GM19452 (cell line): Measurements from ENCODE around the gene PLA2G2D.
"Not testable (repeated sequence)": the region's sequence is repeated elsewhere in the genome, so short reads cannot be mapped to it uniquely, and the experiment has no call there.

Experiments
- ATAC-seq: cut with Tn5 transposase; IDR thresholded peaks from one replicate; pipeline ENCODE4 v1.9.1; 2021; ENCODE audit not compliant: unreplicated experiment

Gene PLA2G2D

DNA sequence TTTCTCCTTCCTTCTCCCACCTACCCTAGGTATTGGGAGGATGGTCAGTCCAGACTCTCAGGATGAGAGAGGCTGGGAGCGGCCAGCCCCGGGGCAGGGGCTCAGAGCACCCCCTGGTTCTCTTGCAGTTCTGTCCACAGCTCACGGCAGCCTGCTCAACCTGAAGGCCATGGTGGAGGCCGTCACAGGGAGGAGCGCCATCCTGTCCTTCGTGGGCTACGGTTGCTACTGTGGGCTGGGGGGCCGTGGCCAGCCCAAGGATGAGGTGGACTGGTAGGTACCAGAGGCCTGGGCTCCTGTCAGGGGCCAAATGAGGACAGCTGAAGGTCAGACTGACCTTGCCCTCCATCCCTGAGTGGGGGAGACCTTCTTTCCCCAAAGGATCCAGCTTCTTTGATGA, 24.0 kb upstream of the PLA2G2D start:
- no peak for ATAC-seq

DNA sequence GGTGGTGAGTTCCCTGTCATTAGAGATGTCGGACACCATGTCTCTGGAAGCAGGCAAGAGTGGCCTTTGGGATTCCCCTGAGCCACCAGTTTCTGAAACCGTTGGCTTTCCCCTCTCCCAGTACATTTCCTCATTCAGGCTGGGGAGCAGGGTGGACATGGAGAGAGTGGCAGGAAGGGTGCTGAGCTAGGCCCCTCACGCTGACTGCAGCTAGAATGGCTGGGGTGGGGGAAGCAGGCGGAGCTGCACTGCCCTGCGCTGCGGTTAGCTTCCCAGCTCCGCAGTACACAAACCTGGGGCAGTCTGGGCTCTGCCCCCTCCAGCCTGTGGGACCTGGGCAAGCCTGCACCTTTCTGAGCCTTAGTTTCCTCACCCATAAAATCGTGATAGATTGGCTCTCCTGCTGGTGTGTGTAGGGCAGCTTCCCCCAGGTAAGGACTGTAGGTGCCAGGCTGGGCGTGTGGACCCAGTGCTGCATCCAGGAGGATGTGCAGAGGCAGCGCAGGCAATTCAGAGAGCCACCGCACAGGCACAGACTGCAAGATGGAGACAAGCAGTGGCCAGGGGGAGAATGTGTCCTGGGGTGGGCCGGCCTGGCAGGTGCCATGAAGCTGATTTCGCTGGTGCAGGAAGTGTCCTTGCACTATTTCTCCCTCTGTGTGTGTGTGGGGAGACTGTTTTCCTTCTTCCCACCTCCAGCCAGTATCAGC, 22.8 kb upstream of the PLA2G2D start:
- no peak for ATAC-seq

GRCh38 chr1:20141466-20141865, 22.1 kb upstream of the PLA2G2D start:
- ATAC-seq, result no peak

- ATAC-seq, result no peak
Observed at GRCh38 chr1:20141001-20141400, 21.7 kb upstream of the PLA2G2D start.

DNA sequence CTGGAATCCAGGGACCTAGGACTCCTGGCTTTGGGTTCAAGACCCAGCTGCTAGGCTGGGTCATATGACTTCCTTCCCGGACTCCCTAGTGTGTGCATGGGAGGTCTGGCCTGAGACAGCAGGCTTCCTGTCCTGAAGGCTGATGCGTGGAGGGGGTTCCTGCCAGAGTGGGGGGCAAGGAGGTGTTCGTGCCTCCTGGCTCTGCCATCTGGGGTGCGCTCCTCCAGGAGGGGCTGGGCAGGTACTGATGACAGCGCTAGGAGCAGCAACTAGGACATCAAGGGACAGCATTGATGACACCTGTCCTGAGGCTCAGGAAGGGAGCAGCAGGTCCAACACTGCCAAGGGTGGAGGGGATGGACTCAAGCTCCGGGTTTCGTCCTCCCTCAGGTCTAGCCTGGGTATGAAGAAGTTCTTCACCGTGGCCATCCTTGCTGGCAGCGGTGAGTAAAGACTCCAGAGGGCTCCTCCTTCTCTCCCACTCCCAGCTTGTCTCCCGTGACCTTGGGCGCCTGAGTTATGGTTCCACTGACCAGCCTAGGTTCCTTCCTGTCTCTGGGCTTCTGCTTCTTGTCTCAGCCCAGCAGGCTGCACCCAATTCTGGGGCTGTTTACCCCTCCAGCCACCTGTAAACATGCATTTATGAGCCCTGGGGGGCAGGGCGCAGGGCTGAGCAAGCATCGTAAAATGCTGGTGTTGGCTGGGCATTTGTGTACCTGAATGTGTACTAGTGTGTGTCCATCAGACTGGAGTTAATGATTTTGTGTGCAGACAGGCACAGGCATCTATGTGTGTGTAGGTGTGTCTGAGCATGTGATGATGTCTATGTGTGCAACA, 20.7 kb upstream of the PLA2G2D start:
- no peak for ATAC-seq

- ATAC-seq, result no peak
Observed at GRCh38 chr1:20138961-20139550, 19.7 kb upstream of the PLA2G2D start, which contains the start of gene PLA2G2F. Gene PLA2G2F, plus strand, starts transcription at chr1:20139323. Its CDS starts 105 bp downstream, at chr1:20139428.

- no peak for ATAC-seq
Observed at GRCh38 chr1:20138346-20138745, 19.0 kb upstream of the PLA2G2D start.

GRCh38 chr1:20137604-20138003, 18.3 kb upstream of the PLA2G2D start:
- ATAC-seq, result no peak

- no peak for ATAC-seq
Observed at GRCh38 chr1:20137055-20137454, 17.7 kb upstream of the PLA2G2D start.

DNA sequence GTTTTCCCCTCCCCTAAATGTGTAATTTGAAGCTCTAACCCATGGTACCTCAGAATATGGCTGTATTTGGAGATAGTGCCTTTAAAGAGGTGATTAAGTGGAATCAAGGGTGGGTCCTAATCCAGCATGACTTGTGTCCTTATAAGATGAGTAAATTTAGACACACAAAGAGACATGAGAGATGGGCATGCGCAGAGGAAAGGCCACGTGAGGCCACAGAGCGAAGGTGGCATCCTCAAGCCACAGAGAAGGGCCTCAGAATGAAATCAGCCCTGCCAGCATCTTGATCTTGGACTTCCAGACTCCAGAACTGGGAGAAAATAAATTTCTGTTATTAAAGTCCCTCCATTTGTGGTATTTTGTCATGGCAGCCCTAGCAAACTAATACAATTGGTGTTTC, 16.9 kb upstream of the PLA2G2D start:
- no peak for ATAC-seq

DNA sequence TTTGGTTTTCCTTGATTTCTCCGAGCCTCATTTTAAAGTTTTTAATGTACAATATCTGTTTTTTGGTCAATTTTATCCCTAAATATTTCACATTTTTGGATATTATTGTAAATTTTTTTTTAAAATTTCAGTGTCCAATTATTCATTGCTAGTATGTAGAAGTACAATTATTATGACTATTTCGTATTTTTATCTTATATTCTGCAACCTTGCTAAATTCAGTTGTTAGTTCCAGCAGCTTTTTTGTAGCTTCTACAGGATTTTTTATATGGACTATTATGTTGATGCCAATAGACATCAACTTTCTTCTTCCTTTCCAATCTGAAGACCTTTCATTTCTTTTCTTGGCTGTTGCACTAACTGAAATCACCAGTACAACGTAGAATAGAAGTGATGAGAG, 15.7 kb upstream of the PLA2G2D start:
- no peak for ATAC-seq

DNA sequence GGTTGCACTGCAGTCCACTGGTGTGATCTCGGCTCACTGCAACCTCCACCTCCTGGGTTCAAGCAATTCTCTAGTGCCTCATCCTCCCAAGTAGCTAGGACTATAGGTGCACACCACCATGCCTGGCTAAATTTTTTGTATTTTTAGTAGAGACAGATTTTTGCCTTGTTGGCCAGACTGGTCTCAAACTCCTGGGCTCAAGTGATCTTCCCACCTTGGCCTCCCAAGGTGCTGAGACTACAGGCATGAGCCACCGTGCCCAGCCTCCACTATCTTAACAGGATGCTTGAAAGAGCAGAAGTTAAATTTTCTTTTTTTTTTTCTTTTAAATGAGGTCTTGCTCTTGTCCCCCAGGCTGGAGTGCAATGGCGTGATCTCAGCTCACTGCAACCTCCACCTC, 11.2 kb upstream of the PLA2G2D start:
- ATAC-seq, result not testable (repeated sequence)

- ATAC-seq, result no peak
Observed at GRCh38 chr1:20126806-20127440, 7.6 kb upstream of the PLA2G2D start.

DNA sequence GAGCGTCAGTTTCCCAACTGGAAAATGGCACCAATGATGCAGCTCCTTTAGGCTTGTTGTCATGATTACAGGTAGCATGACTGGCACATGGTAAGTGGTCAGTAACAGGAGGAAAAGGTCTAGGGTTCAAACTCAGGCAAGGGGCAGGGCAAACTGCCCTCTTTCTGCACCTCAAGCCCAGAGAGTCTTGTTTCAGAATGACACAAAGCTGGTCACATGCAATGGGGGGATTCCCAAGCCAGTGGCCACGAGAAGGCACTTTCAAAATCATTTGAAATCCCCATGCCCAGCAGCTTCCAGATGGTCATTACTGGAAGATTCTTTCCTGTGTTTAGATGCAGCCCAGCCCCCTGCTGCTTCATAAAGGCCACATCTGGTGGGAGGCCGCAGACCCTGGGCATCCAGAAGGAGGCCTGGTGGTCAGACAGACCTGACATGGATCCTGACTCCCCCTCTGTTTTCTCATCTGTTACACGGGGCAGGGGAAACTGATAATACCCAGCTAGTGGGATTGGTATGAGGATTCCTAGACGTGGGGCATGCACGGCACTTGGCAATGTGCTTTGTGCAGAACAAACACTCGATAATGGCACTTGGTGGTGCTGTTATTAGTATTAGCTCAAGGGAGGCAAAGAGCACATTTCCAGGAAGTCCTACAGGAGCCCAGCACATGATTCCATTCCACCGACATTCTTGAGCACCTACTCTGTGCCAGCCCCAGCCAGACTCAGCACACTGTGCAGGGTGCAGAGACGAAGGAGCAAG, 6.9 kb upstream of the PLA2G2D start:
- ATAC-seq, result no peak

DNA sequence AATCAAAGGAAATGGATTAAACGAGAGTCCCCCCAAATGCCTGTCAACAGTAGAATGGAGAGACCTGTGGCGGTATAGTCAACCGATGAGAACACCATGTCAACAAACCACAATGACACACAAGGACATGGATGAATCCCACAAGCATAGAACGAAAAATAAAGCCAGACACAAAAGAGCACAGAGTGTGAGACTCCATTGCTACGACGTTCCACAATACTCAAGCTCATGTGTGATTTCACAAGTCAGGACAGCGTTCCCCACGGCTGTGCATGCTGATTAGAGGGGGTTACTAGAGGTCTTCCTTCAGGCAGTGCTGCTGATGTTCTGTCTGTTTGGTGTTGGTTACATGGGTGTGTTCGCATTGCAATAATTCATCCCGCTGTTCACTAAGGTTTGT, 5.8 kb upstream of the PLA2G2D start:
- no peak for ATAC-seq

DNA sequence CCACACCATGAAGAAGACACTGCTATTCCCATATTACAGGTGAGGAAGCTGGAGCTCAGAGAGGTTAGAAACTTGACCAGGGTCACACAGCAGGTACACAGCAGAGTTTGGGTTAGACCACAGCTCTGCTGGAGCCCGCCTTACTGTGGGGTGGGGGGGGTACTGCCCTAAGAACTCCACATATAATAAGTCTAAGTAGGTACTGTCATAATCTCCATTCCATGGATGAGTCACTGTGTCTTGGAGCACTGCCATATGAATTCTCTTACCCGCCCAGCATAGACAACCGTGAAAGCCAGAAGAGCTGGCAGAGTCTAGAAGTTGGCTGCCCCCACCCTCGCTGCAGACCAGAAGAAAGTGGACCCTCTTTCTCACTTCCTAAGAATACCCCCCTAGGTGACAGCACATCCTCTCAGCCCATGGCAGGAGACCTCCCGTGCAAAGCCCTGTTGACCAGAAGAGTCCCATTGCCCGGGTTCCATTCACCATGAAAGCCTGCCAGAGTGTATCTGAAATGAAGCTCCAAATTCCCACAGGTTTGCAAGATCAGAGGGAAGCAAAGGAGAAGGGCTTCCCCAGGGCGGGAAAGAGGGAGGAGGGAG, 5.2 kb upstream of the PLA2G2D start:
- no peak for ATAC-seq

- ATAC-seq, result no peak
Observed at GRCh38 chr1:20123722-20124455, 4.6 kb upstream of the PLA2G2D start.

DNA sequence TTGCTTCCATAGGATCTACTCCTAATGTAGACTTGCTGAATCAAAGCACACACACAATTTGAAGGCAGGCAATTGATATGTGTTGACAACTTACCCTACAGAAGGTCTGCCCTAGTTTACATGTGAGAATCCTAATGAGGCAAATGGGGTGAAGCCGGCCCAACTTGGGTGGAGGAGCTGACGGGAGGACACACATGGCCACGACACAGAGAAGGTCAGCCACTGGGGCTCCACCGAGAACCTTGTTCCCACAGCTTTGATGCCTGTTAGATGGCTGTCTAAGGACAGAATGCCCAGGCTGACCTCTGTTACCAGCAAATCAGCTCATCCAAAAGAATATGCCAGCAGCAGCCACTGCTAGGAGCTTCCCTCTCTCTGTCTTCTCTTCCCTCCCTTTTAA, 1.5 kb upstream of the PLA2G2D start:
- no peak for ATAC-seq

GRCh38 chr1:20117236-20117635, 2.1 kb downstream of the PLA2G2D start:
- ATAC-seq, result no peak

- ATAC-seq, result no peak
Observed at GRCh38 chr1:20115916-20116315, 3.4 kb downstream of the PLA2G2D start.
